ENCODE data around the gene EPHB6.

EPHB6 gene

GRCh38 chr7:142854372-142855113 lies at the start of gene EPHB6:
EPHB6 (plus strand) TSS chr7:142855076; CDS start chr7:142863228, 8,152 bp downstream.
- peak; percentile 44 for DNase-seq (ENCODE audit: low read depth)

- DNase-seq (ENCODE audit: low read depth) = no peak
These were observed 49.4 kb upstream of the EPHB6 start for GRCh38 chr7:142805350-142806021.

GRCh38 chr7:142806022-142806356 lies 48.9 kb upstream of the EPHB6 start:
- no peak for DNase-seq (ENCODE audit: low read depth)

GRCh38 chr7:142806957-142807356 lies 47.9 kb upstream of the EPHB6 start:
- DNase-seq (ENCODE audit: low read depth) = no peak

GRCh38 chr7:142807855-142808460 lies 46.9 kb upstream of the EPHB6 start:
- DNase-seq (ENCODE audit: low read depth) = no peak

- DNase-seq (ENCODE audit: low read depth) = no peak
These were observed 46.4 kb upstream of the EPHB6 start for GRCh38 chr7:142808461-142808801.

- peak; percentile 92 for DNase-seq (ENCODE audit: low read depth)
These were observed 45.9 kb upstream of the EPHB6 start for GRCh38 chr7:142808802-142809583.

- DNase-seq (ENCODE audit: low read depth) = no peak
These were observed 45.2 kb upstream of the EPHB6 start for GRCh38 chr7:142809671-142810070.

- DNase-seq (ENCODE audit: low read depth) = no peak
These were observed 43.6 kb upstream of the EPHB6 start for GRCh38 chr7:142811154-142811737.

- no peak for DNase-seq (ENCODE audit: low read depth)
These were observed 42.2 kb upstream of the EPHB6 start for GRCh38 chr7:142812437-142813215.

GRCh38 chr7:142813226-142813625 lies 41.6 kb upstream of the EPHB6 start:
- DNase-seq (ENCODE audit: low read depth) = no peak

- no peak for DNase-seq (ENCODE audit: low read depth)
These were observed 41.2 kb upstream of the EPHB6 start for GRCh38 chr7:142813699-142814098.

- no peak for DNase-seq (ENCODE audit: low read depth)
These were observed 40.4 kb upstream of the EPHB6 start for GRCh38 chr7:142814451-142814850.

- DNase-seq (ENCODE audit: low read depth) = no peak
These were observed 39.7 kb upstream of the EPHB6 start for GRCh38 chr7:142815134-142815533.

GRCh38 chr7:142817506-142817905 lies 37.4 kb upstream of the EPHB6 start:
- DNase-seq (ENCODE audit: low read depth) = no peak

- DNase-seq (ENCODE audit: low read depth) = no peak
These were observed 35.3 kb upstream of the EPHB6 start for GRCh38 chr7:142819530-142819929.

GRCh38 chr7:142822714-142823113 lies 32.2 kb upstream of the EPHB6 start:
- DNase-seq (ENCODE audit: low read depth) = no peak

GRCh38 chr7:142827951-142828500 lies 26.9 kb upstream of the EPHB6 start:
- no peak for DNase-seq (ENCODE audit: low read depth)

GRCh38 chr7:142832417-142832816 lies 22.5 kb upstream of the EPHB6 start:
- no peak for DNase-seq (ENCODE audit: low read depth)

GRCh38 chr7:142833174-142834048 lies 21.5 kb upstream of the EPHB6 start:
- DNase-seq (ENCODE audit: low read depth) = no peak

Data from activated T-helper 1 cell treated with Interleukin-2 at 50 U/mL for 16 hours (primary cell).